SKM-1 treated with dmso at 0.1 percent for 144 hours (cell line): ENCODE data around the gene MRPL14.

Experiments used
- DNase-seq: peaks from one replicate; lab custom pipeline; 2025; ENCODE audit not compliant: unreplicated experiment; lab: John Stamatoyannopoulos, UW

Gene MRPL14

GRCh38 chr6:44127186-44128019 is at the start of gene MRPL14, which contains the start of gene TMEM63B:
Gene MRPL14, minus strand, starts transcription at chr6:44127452. Its CDS starts 10,841 bp downstream, at chr6:44116611.
Gene TMEM63B, plus strand, starts transcription at chr6:44127554. Its CDS starts 7,031 bp downstream, at chr6:44134585.
- peak; percentile 67 for DNase-seq

GRCh38 chr6:44176130-44176761 is 49.0 kb upstream of the MRPL14 start:
- DNase-seq: no peak

DNA sequence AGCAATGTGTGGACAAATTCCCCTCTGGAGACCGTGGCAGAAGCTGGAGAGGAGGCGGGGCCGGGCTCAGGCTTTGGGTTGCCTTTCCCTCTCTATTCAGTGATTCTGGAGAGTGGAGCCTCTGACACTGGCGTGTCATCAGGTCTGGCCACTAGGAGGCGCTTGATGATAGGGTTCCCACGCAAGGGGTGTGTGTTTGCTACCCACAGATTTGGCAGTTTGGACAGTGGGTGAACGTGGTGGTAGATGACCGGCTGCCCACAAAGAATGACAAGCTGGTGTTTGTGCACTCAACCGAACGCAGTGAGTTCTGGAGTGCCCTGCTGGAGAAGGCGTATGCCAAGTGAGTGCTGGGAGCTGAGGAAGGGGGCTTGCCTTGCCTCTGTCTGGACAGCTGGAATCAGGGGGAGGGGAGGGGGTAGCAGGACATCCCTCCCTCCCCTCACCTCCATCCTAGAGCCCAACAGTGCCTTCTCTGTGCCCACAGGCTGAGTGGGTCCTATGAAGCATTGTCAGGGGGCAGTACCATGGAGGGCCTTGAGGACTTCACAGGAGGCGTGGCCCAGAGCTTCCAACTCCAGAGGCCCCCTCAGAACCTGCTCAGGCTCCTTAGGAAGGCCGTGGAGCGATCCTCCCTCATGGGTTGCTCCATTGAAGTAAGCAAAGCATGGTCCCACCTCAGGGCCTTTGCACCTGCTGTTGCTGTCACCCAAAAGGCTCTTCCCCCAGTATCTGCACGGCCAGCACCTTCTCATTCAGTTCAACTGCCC is 45.7 kb upstream of the MRPL14 start:
- peak; percentile 73 for DNase-seq

DNA sequence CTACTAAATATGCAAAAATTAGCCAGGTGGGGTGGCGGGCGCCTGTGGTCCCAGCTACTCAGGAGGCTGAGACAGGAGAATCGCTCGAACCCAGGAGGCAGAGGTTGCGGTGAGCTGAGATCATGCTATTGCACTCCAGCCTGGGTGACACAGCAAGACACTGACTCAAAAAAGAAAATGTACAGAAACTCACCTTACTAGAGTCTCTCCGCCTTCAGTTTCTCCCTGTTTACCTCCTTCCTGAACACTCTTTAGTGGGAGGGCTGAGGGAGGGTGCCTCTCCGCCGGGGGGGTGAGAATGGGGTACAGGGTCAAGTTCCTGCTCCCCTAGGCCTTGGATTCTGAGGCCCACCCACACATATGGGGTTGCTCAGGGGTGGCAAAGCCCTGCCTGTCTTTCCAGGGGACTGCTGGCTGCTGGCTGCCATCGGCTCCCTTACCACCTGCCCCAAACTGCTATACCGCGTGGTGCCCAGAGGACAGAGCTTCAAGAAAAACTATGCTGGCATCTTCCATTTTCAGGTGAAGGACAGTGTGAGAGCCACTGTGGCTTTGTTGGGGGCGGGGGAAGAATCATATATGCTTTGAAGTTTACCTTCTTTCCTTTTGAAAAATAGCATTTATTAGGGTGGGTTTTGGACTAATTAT is 44.8 kb upstream of the MRPL14 start:
- no peak for DNase-seq

GRCh38 chr6:44169886-44170570 is 42.8 kb upstream of the MRPL14 start:
- DNase-seq: no peak

DNA sequence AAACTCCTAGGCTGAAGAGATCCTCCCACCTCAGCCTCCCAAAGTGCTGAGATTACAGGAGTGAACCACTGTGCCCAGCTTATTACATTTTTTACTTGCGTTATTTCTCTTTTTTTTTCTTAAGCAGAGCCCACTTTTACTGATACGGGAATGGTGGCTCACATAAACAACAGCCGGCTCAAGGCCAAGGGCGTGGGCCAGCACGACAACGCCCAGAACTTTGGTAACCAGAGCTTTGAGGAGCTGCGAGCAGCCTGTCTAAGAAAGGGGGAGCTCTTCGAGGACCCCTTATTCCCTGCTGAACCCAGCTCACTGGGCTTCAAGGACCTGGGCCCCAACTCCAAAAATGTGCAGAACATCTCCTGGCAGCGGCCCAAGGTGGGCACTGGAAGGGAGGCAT is 41.9 kb upstream of the MRPL14 start:
- no peak for DNase-seq

GRCh38 chr6:44167567-44167966 is 40.3 kb upstream of the MRPL14 start:
- no peak for DNase-seq

- DNase-seq: no peak
These were observed 39.4 kb upstream of the MRPL14 start for GRCh38 chr6:44166591-44167184.

DNA sequence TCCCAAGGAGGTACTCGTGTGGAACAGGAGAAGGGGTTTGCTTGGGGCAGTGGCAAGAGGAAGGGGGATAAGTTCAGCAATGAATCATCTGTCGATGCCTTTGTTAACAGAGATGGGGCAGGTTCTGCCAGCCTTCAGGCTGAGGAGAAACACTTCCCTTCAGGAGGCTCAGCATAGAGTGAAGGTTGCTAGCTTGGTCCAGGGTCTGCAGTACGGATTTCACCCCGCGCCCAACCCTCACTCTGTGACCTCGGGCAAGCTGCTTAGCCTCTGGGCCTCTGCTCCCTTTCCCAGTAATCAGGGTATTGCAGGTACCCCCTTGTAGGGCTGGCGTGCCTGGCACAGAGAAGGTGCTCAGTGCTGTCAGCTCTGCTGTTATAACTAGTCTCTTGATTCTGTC is 38.9 kb upstream of the MRPL14 start:
- no peak for DNase-seq

GRCh38 chr6:44162876-44163625 is 35.8 kb upstream of the MRPL14 start:
- no peak for DNase-seq

- no peak for DNase-seq
These were observed 34.7 kb upstream of the MRPL14 start for GRCh38 chr6:44161997-44162338.

DNA sequence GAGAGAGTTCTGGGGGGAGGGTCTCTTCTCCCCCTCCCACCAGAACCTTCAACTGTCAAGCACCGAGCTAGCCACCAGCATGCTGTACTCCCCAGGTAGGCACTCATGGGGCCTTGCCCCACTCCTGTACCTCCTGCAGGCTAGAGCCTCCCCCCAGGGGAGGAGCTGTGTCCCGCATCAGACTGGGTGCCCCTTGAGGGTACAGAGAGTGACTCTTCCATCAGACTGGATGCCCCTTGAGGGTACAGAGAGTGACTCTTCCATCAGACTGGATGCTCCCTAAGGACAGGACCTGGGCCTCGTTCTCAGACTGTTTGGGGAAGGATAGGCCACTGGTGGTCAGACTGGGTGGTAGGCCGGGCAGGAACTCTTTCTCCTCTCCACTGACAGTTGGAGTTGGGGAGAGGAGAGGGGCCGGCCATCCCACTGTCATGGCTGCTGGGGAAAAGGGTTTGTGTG is 31.5 kb upstream of the MRPL14 start, which contains the start of gene CAPN11:
Gene CAPN11 (plus strand): TSS at position 51 of the 459 bp plus-strand sequence. CDS start 29 bp downstream, at position 80.
- no peak for DNase-seq

DNA sequence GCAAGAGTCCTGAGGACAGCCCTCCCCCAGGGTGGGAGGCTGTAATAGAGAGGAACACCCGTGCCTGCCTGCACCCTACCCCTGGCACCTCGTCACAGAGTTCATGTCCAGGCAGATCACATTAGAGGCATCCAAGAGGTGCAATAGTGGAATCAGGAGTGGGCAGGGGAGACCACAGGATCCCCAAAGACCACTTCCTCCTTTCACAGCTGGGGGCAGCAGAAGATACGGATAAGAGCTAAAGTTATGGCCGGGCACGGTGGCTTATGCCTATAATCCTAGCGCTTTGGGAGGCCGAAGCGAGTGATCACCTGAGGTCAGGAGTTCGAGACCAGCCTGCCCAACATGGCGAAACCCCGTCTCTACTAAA is 29.9 kb upstream of the MRPL14 start:
- DNase-seq: no peak

DNA sequence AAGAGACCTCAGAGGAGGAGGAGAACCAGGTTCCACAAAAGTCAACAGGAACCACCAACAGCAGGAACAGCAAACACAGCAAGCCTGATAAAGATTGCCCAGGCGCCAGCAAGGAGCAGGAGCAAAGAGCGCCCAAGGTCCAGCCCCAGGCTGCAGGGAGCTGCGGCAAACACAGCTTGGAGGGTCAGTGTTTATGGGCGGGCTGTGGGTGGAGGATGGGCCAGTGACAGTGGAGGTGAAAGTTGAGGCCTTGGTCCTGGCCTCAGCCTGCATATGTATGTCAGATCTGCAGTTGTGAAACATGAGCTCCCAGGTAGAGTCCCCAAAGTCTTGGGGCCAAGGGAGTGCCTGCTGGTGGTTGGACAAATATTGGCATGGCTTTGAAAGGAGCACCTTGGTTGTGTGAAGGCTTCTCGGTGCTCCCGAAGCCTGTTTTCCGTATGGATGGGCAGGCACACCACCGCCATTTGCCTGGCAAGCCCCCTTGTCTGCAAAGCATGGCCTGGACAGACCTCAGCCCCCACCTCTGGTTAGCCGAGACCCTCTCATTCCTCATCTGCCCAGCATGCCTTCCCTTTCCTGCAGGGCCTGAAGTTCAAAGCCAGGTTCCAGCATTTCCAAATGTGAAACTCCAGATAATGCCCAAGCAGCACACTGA is 29.4 kb upstream of the MRPL14 start:
- DNase-seq: no peak

DNA sequence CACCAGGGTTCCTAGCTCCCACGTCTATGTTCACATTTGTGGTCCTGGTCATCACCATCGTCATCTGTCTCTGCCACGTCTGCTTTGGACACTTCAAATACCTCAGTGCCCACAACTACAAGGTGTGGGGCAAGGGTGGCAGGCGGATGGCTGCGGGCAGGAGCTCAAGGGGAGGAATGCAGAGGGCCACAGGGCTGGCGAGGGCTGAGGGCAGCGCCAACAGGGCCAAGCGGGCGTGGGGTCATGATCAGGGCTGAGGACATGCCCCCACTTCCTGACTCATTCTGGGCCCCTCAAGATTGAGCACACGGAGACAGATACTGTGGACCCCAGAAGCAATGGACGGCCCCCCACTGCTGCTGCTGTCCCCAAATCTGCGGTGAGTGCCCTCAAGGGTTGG is 26.8 kb upstream of the MRPL14 start:
- no peak for DNase-seq

GRCh38 chr6:44152533-44152932 is 25.3 kb upstream of the MRPL14 start:
- DNase-seq: no peak

DNA sequence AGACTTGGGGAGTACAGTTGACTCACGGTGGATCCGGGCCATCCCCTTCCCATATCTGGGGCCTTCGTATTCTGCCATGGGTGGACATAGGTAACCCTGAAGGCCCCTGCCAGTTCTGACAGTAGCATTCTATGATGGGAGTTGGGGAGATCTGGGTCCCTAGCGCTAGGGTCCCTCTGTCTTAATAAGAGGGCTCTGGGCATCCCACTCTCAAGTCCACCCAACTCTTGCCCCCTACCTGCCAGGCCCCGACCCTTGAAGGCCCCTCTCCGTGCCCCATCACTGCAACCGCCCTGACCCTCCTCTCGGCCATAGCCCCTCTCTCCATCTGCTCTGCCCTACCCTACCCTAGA is 24.8 kb upstream of the MRPL14 start:
- DNase-seq: no peak

- DNase-seq: peak; percentile 43
These were observed 24.3 kb upstream of the MRPL14 start for GRCh38 chr6:44151348-44152108.
